Activated naive CD4-positive, alpha-beta T cell treated with Interleukin-2 at 50 U/mL for 16 hours (primary cell): ENCODE measurements around the gene CALML3.

ENCODE experiments used
- DNase-seq: peaks from one replicate; pipeline ENCODE4 v3.0.0-alpha.2; 2020

Gene CALML3

GRCh38 chr10:5508161-5508604 lies 16.6 kb upstream of the CALML3 start:
- no peak for DNase-seq

GRCh38 chr10:5508786-5509185 lies 16.0 kb upstream of the CALML3 start:
- no peak for DNase-seq

- DNase-seq = no peak
These were observed 15.5 kb upstream of the CALML3 start for GRCh38 chr10:5509236-5509635.

- DNase-seq = no peak
These were observed 15.1 kb upstream of the CALML3 start for GRCh38 chr10:5509691-5510090.

DNA sequence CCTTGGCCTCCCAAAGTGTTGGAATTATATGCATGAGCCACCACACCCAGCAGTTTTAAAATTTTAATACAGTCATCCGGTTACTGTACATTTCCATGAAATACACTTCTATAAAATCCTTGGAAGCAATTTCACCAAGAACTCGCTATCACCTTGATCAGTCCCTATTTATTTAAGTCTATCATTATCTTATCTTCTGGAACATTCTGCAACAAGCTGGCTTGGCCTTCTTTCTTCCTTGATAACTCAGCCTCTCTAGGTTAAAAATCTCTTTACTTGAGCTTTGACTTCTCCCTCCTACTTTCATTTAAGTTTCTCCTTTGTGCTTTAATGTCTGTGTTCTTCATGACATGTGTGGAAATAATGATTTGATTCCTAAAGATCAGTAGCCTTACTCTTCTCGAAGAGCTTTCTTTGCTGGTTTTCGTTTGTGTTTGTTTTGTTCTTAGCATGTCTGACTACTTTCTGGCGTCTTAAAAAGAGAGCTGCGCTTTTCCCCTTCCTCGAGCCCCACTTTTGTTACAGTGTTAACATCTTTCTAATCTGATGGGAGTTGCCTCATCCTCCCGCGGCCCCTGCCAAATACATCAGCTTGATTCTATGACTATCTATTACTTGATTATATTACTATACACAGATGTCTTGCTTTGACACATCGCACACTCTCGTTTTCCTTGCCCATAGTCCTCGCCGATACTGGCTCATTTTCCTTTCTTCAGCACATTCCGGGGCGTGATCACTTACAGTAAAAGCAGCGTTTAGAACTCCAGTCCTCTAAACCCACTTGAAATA lies 14.3 kb upstream of the CALML3 start:
- no peak for DNase-seq

GRCh38 chr10:5511231-5511884 lies 13.4 kb upstream of the CALML3 start:
- no peak for DNase-seq

DNA sequence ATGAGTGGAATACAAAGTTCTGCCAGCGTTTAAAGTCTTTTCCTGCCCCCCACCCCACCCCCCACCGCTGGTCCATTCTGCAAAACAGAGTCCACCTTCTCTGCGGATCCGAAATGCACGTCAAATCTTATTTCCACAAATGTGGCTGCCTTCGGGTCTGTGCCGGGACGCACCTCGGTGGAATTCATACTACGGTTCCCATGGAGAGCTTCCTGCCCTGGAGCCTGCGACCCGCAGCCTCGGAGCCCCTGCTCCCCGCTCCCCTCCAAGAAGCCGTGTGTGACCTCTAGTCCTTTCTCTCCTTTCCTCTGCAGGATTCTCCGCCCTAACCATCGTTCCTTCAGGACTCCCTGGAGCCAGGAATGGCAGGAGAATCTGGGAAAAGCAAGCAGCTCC lies 12.9 kb upstream of the CALML3 start:
- DNase-seq = no peak

GRCh38 chr10:5512331-5512730 lies 12.4 kb upstream of the CALML3 start:
- no peak for DNase-seq

DNA sequence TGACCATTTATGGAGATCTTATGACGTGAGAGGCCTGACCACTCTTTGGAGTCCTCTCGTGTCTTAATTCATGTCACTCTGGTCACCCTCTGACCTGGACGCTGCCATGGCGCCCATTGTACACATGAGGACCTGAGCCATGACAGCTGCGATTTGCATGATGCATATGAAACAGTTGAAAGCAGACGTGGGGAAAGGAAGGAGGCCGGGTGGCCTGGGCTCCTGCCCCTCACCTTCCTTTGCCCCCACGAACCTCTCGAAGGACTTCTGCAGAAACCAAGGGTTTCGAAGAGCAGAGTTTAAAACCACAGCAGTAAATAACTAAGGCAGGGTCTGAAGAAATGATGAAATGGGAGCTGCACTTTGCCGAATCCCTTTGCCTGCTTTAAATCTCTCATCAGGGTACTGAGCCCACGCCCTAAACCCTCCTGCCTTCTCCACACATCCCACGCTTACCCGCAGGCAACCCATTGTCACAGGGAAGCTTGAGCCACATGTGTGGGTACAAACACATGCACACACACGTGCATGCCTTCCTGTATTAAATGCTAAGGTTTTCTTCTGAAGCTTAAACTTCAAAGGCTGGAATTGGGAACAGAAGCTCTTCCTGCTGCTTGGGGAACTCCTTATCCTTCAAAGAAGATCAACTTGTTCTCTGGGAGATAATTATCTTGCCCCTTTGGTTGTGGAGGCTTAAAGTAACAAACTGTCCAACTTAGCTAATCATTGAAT lies 11.7 kb upstream of the CALML3 start:
- no peak for DNase-seq

DNA sequence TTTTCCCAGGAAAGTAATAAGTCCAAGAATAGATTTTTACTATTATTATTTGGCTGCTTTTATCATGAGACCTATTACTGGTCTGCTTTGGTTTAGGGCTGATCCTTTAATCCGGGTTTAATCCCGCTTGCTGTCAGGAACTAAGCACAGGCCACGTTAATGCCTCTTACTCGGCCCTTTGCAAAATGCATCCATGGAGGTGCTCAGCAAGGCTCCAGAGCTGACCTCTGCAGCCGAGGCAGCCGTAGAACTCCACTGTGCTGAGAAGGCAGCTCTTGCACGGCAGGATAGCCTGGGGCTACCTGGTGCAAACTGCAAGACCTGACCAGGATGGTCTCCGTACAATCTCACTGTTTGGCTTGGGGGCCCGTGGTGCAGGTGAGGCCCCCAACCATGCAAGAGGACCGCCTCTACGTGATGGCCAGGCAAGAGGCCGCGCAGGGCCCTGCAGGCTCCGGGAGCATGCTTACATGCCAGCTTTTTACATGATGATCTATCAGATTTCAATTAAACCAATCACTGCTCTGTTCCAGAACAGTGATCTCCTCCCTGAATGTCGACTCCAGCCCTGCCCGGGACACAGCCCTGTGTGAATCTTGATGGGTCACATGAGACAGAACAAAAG lies 10.4 kb upstream of the CALML3 start:
- DNase-seq = no peak

DNA sequence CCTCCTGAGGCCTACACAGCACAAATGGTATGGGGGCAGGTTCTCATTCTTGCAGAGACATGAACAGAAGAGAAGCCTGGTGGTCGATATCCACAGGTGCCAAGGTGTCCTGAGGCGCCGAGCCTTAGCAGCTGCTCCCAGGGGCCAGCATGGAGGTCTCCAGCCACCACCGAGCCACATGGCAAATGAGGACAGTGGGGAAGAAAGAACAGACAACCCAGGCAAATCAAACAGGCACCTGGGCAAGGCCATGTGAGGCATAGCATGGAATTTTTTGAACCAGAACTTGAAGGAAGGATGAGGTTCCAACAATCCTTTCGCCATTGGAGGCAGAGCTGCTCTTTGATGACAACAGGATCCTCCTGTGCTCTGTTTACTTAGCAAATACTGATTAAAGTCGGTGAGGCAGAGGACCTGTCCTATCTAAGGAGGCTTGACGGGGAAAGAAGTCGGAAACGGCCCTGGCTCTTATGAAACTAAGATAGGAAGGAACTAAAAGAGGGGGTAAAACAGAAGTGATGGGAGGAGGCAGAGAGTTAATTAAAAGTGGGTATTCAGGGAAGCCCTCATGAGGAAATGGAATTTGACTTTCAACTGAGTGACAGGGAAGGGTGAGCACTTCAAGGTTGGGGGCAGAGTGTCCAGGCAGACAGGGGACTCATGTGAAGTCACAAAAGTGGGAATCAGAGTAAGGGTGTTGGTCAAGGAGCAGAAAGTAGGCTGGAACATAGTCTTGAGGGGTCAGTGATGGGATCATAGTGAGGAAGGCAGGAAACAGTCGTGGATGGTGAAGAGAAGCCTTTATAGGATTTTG lies 8.6 kb upstream of the CALML3 start:
- DNase-seq = no peak

DNA sequence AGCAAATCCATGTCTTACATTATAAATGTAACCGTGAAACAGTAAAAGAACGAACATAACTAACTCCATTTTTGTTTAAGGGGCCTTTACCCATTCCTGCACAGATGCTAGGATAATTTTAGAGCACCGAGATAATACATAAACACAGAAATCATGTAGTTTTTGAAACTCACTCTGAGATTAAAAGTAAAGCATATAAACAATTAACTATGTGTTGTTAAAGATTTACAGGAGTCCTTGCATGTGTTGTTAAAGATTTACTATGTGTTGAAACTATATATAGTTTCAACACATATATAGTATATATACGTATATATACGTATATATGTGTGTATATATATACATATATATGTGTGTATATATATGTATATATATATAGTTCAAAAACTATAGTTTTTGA lies 7.2 kb upstream of the CALML3 start:
- no peak for DNase-seq

DNA sequence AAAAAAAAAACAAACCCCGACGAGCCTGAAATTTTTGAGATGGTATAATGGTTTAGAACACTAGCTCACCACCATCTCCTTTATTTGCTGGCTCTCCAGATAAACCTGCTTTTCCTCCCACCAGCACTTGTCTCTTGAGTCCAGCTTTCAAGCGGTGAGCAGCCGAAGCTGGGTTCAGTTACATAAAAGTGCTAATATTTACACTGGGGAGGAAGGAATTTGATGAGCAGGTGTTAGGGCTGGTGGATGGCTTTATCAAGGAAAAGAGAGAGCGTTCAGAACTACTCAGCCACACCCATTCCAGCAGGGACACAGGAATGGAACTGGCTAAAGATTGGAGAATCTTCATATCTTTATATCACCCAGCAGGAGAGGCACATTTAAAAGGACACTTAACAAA lies 6.6 kb upstream of the CALML3 start:
- no peak for DNase-seq

DNA sequence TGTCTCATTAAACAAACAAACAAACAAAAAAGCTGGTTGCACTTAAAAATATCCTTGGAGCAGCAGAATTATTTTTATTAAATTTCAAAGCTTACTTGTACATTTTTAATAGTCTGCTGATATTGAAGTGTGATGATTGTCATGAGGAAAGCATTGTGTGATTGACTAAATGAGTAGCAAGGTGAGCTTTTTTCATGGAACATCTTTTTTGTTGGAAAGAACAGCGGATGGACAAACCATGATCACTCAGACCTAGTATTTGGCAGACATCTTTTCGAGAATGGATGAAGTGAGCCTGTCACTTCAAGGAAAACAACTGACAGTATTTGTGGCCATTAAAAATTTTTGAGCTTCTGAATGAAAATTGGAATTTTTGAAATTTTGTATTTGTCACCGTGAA lies 5.7 kb upstream of the CALML3 start:
- no peak for DNase-seq

DNA sequence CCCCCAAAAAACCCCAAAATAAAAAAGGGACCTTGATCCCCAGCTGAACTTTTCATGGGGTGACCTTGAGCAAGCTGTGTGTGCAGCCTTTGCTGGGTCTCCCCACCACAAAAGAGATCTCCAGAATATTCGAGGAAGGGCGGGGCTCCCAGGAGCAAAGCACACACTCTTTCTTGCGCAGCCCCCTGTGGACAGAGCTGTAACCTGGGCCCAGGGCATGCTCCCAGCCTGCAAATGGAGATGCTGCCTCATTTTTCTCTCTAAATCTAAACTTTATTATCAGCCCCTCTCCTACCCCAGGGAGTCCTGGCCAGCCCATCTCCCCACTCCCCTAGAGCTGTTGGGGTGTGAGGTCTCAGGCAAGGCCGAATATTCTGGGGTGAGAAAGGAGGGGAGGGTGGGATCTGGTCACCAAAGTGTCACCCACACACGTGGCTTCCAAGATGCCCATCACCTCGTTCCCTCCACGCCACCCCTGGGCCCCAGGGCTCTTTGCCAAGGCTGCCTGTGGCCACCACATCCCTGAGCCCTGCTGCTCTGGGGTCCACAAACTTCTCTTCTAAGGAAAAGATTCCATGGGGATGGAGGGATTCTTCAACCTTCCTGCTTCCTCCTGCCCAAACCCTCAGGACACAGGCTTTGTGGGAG lies 1.7 kb upstream of the CALML3 start:
- no peak for DNase-seq

GRCh38 chr10:5523796-5524574 lies 776 bp upstream of the CALML3 start:
- no peak for DNase-seq

GRCh38 chr10:5525561-5526341 lies 990 bp downstream of the CALML3 start:
- no peak for DNase-seq

DNA sequence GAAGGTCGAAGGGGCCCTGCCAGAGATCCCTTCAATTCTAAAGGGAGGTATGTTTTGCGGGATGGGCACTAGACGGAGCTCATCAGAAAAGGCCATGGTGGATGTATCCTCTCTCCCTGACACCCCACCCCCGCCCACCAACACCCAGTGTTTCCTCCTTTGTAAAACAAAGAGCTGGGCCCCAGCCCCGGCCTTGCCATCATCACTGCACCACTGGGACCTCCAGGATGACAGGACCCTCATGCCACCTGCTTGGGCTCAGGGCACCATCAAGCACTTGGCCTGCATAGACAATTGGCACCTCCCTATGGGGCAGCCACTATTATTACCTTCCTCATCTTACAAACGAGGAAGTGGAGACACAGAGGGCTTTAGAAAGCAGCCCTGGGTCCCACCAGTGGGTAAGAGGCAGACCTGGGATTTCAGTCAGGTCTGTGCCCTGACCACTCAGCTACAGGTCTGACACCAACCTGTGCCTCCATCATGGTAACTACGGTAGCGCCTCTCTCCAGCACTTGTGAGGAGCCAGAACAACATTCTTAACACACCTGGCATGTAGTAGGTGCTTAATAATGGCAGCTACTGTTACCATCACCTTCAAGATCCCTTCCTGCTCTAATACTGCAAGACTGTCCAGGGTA lies 2.0 kb downstream of the CALML3 start:
- DNase-seq = no peak

DNA sequence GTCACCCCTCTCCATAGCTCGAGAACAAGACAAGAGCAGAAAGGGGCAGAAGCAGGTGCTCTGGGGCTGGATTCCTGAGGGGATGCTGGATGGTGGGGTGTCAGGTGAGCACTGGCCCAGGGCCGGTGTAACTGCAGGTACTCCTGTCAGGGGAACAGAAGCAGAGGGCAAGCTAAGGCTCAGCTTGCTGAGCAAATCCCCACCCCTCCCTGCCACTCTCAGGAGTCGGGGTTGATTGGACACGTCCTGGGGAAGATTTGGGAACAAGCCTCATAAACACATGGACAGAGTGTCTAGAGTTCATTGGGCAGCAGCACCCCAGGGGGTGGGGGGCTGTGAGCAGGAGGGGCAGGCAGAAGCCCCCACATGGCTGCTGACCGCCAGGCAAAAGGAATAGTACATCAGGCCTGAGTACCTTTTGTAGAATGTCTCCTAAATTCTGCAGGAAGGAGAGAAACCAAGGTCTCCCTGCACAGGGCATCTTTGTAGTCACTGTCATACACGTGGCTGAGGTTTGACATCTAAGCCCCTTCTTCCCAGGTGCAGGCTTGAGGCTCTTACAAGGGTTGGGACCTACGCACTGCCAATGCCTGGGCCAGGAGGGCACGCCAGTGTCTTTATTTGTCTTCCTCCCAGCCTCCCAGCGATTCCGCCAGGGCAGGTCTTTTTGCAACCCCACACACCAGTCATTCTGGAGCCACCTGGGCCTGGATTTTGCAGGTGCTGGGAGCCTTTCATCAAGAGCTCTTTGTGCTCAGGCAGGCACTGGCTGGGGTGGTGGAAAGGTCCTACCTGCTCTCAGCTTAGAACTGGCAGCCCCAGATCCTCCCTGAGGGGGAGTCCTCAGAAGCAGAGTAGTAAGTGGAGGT lies 2.8 kb downstream of the CALML3 start:
- no peak for DNase-seq
